ENCODE results near the gene HOXD9.

DNA sequence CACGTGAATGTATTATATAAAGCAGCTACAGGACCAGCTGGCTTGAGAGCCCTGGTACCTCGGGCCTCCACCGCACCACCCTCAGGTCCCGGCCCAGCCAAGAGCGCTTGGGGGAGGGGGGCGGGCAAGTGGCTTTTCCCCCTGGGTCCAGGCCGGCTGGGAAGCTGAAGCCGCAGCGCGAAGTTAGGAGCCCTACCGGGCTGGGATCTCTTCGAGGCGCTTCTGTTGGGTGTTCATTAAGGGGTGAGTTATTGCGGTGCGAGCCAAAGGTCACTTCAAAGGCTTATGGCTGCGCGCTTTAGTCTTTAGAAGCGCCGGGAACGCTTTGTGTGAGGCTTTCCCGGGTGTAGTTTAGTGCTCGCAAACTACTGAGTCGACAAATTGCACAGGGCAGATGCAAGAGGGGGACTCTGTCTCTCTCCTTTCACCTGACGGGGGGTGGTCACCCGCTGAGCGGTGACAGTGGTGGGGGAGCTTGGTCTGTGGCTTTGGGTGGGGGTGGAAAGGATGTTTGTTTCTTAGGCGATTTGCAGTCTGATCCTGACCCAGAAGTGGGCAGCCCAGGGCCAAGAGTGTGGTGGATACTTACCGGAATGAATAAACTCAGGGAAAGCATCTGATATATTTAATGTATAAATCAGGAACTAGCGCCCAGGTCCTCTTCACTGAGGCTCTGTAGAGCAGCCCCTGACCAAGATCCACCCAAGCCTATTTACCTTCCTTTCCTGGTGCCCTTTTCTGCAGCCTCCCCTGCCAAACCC, 40.6 kb downstream of the HOXD9 start:
- TF ChIP-seq, protein P1, sequence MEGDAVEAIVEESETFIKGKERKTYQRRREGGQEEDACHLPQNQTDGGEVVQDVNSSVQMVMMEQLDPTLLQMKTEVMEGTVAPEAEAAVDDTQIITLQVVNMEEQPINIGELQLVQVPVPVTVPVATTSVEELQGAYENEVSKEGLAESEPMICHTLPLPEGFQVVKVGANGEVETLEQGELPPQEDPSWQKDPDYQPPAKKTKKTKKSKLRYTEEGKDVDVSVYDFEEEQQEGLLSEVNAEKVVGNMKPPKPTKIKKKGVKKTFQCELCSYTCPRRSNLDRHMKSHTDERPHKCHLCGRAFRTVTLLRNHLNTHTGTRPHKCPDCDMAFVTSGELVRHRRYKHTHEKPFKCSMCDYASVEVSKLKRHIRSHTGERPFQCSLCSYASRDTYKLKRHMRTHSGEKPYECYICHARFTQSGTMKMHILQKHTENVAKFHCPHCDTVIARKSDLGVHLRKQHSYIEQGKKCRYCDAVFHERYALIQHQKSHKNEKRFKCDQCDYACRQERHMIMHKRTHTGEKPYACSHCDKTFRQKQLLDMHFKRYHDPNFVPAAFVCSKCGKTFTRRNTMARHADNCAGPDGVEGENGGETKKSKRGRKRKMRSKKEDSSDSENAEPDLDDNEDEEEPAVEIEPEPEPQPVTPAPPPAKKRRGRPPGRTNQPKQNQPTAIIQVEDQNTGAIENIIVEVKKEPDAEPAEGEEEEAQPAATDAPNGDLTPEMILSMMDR (IDR thresholded peaks at IDR 0.05 in 8 of 11, conservative IDR thresholded peaks at IDR 0.05 in 3 of 11): no peak
- TF ChIP-seq POLR2A (IDR thresholded peaks at IDR 0.05) (no peak), POLR2AphosphoS5 (IDR thresholded peaks at IDR 0.05) (no peak)

All from spleen (tissue), 7 donors.